Keratinocyte (primary cell): Measurements from ENCODE around the gene GSTM2. TPM values are rescaled to one million over a fixed set of nuclear protein-coding genes. Genes with fewer than 3 reads are reported as not detected.

Source experiments
- DNase-seq: peaks from one replicate; pipeline ENCODE4 v3.0.0-alpha.2; 2011; ENCODE audit warnings: low read depth, missing footprints, low spot score
- FAIRE-seq: peaks from 2 replicates; lab custom pipeline; 2011; peaks lifted over from hg19 to GRCh38; lab: Jason Lieb, UNC
- H2AFZ ChIP-seq: 2 replicates; pipeline ENCODE4 v1.6.0; 2012; ENCODE audit warnings: low read length, control low read depth, inconsistent platforms; ENCODE audit not compliant: control insufficient read depth
- H3K27ac ChIP-seq: 2 replicates; pipeline ENCODE4 v1.5.1; 2011; ENCODE audit warnings: low read length; ENCODE audit not compliant: control insufficient read depth, insufficient read depth
- H3K27me3 ChIP-seq: 3 replicates; pipeline ENCODE4 v1.6.0; 2011; ENCODE audit warnings: low read length; ENCODE audit not compliant: control insufficient read depth, insufficient read depth; ENCODE audit errors: extremely low read depth
- H3K36me3 ChIP-seq, 2 experiments: 2 replicates in 1 of 2; 3 replicates in 1 of 2; pipeline ENCODE4 v1.5.1; 2011; ENCODE audit warnings: low read length in 2 of 2, mild to moderate bottlenecking in 1 of 2; ENCODE audit not compliant: control insufficient read depth in 2 of 2, insufficient read depth in 2 of 2; ENCODE audit errors: extremely low read depth in 1 of 2
- H3K4me1 ChIP-seq: 3 replicates; pipeline ENCODE4 v1.5.1; 2011; ENCODE audit warnings: low read length; ENCODE audit not compliant: control insufficient read depth, insufficient read depth; ENCODE audit errors: extremely low read depth
- H3K4me2 ChIP-seq: 3 replicates; pipeline ENCODE4 v1.6.0; 2011; ENCODE audit warnings: low read depth, low read length; ENCODE audit not compliant: control insufficient read depth, insufficient read depth; ENCODE audit errors: extremely low read depth
- H3K4me3 ChIP-seq, 3 experiments: fragments of 200-600 bp in 1 of 3; sonication (generic) in 1 of 3; 2 replicates in 2 of 3; 3 replicates in 1 of 3; pipeline ENCODE4 v1.5.1; 2011 to 2016; ENCODE audit warnings: low read length in 3 of 3, mild to moderate bottlenecking in 3 of 3, control low read depth in 2 of 3, inconsistent platforms in 1 of 3, low read depth in 1 of 3, mixed read lengths in 1 of 3, mixed run types in 1 of 3, moderate library complexity in 1 of 3; ENCODE audit not compliant: control insufficient read depth in 2 of 3, insufficient read depth in 2 of 3; ENCODE audit errors: extremely low read depth in 1 of 3
- H3K79me2 ChIP-seq: 2 replicates; pipeline ENCODE4 v1.6.0; 2012; ENCODE audit warnings: low read length; ENCODE audit not compliant: control insufficient read depth, insufficient read depth
- H3K9ac ChIP-seq: 3 replicates; pipeline ENCODE4 v1.6.0; 2011; ENCODE audit warnings: low read length; ENCODE audit not compliant: control insufficient read depth, insufficient read depth; ENCODE audit errors: extremely low read depth
- H3K9me1 ChIP-seq: 3 replicates; pipeline ENCODE4 v1.6.0; 2011; ENCODE audit warnings: low read length; ENCODE audit not compliant: control insufficient read depth, insufficient read depth; ENCODE audit errors: extremely low read depth
- H3K9me3 ChIP-seq: 2 replicates; pipeline ENCODE4 v1.5.1; 2012; ENCODE audit warnings: low read depth, low read length; ENCODE audit not compliant: control insufficient read depth
- H4K20me1 ChIP-seq: 3 replicates; pipeline ENCODE4 v1.6.0; 2011; ENCODE audit warnings: low read length; ENCODE audit not compliant: control insufficient read depth, insufficient read depth; ENCODE audit errors: extremely low read depth
- CTCF ChIP-seq, 3 experiments: IDR thresholded peaks in 1 of 3; conservative IDR thresholded peaks in 1 of 3; optimal IDR thresholded peaks in 1 of 3; 2 replicates in 2 of 3; 3 replicates in 1 of 3; pipeline versions ENCODE3 to v1.5.1; 2011; ENCODE audit warnings: low read length in 3 of 3, mild to moderate bottlenecking in 3 of 3, moderate library complexity in 2 of 3, control low read depth in 1 of 3, inconsistent platforms in 1 of 3; ENCODE audit not compliant: insufficient read depth in 2 of 3; ENCODE audit errors: extremely low read depth in 1 of 3
- EZH2 ChIP-seq: IDR thresholded peaks from one replicate; pipeline ENCODE4 v1.6.1; 2012; ENCODE audit warnings: inconsistent platforms, mild to moderate bottlenecking, low read length, moderate library complexity
- dilution Hi-C: fragments of 300-500 bp; cut with MboI; formaldehyde crosslinking; loops from one replicate; pipeline ENCODE4 v1.7.0; 2020; ENCODE audit warnings: low sequenced_read_pairs; ENCODE audit not compliant: extremely low pct_ligation_motif_present
- polyA plus RNA-seq, 5 experiments: library from polyadenylated mRNA; depleted of rRNA in 3 of 5; stranded (reverse) in 3 of 5; stranded (forward) in 1 of 5; unstranded in 1 of 5; fragments of >200 nt; gene quantifications; 1 replicate in 1 of 5; 2 replicates in 3 of 5; 3 replicates in 1 of 5; pipeline versions ENCODE4 v1.2.1 to v1.2.3, GENCODE V29; 2011 to 2012; ENCODE audit warnings: missing spikeins in 2 of 5, low read depth in 1 of 5, low replicate concordance in 1 of 5

GSTM2 gene
- polyA plus RNA-seq, 1 donor (not counting 4 experiments of a cell fraction or from before 2014, with no cell fraction given) = 11.1 TPM

- TF ChIP-seq CTCF (optimal IDR thresholded peaks at IDR 0.05 in 1 of 3, IDR thresholded peaks at IDR 0.05 in 1 of 3, conservative IDR thresholded peaks at IDR 0.05 in 1 of 3; ENCODE audit: extremely low read depth in 1 of 3, insufficient read depth in 2 of 3, low read length in 3 of 3) (no peak), EZH2 (no peak)
- H3K4me3 ChIP-seq = no peak overlapping the region
- no peaks in the 10 kb centered on the region for H3K36me3 ChIP-seq
- H3K79me2 ChIP-seq = no peaks in the 10 kb centered on the region
- no peaks in the 10 kb centered on the region for H4K20me1 ChIP-seq
- H3K4me1 ChIP-seq = peaks cover 29% of the 10 kb centered on the region
- no peak overlapping the region for H3K4me2 ChIP-seq
- no peaks in the 10 kb centered on the region for H3K27me3 ChIP-seq
- no peak overlapping the region for H3K9ac ChIP-seq
- H3K9me1 ChIP-seq = no peaks in the 10 kb centered on the region
- dilution Hi-C loops = no loop called here
- DNase-seq = no peak
- no peaks in the 10 kb centered on the region for H3K9me3 ChIP-seq
- H2AFZ ChIP-seq = no peak overlapping the region
- no peak overlapping the region for H3K27ac ChIP-seq
- no peak for FAIRE-seq
Observed at GRCh38 chr1:109721971-109722370, 54.1 kb downstream of the GSTM2 start.

DNA sequence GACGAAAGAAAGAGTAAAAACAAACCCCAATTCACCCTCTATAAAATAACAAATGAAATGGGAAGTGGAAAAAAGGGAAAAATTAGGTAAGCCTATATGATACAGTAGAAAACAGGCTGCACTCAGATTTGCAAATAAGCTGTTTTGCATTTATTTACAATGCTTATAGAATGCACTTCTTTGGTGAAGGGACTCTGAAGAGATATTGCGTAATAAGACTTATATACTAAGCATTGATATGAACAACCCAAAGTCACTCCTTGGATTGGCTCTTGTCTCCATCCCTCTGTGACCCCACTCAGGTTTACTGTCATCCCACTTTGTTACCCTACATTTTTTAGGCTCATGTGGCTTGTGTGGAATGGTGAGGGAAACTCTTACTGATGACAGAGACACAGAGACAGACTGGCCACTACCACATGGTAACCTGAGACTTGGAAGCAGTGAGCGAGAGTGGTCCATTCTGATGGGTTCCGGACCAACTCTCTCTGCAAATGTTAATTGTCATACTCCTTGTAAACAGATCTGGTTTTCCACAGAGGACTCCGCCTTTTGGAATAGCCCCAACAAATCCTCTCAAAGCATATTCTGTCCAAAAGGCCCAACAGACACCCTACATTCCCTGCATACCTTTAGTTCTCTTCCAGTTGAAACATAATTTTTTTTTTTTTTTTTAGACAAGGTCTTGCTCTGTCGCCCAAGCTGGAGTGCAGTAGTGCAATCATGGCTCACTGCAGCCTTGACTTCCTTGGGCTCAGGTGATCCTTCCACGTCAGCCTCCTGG, 55.2 kb downstream of the GSTM2 start:
- Histone ChIP-seq H2AFZ (no peak overlapping the region), H3K79me2 (no peaks in the 10 kb centered on the region), H3K27me3 (no peaks in the 10 kb centered on the region), H3K4me2 (no peak overlapping the region), H4K20me1 (no peaks in the 10 kb centered on the region), H3K36me3 (no peaks in the 10 kb centered on the region), H3K4me1 (peaks cover 18% of the 10 kb centered on the region), H3K9me1 (no peaks in the 10 kb centered on the region), H3K4me3 (no peak overlapping the region), H3K27ac (no peak overlapping the region), H3K9ac (no peak overlapping the region), H3K9me3 (no peaks in the 10 kb centered on the region)
- no peak for DNase-seq
- TF ChIP-seq CTCF (optimal IDR thresholded peaks at IDR 0.05 in 1 of 3, IDR thresholded peaks at IDR 0.05 in 1 of 3, conservative IDR thresholded peaks at IDR 0.05 in 1 of 3; ENCODE audit: extremely low read depth in 1 of 3, insufficient read depth in 2 of 3, low read length in 3 of 3) (no peak), EZH2 (no peak)
- dilution Hi-C loops = no loop called here
- FAIRE-seq = no peak

Other genes with a start within 250 kb of the GSTM2 start
- 111 to 150 TPM (median 131 TPM) in 3 replicates for gene PSMA5, start 241.6 kb upstream of the GSTM2 start, polyA plus RNA-seq
- gene SYPL2, start 201.5 kb upstream of the GSTM2 start, polyA plus RNA-seq = not detected in 3 replicates
- gene ATXN7L2, start 184.2 kb upstream of the GSTM2 start, polyA plus RNA-seq = 1.2 to 2.0 TPM (median 1.5 TPM) in 3 replicates
- 4.9 to 7.6 TPM (median 5.0 TPM) in 3 replicates for gene CYB561D1, start 174.0 kb upstream of the GSTM2 start, polyA plus RNA-seq
- gene AMIGO1, start 158.3 kb upstream of the GSTM2 start, polyA plus RNA-seq = 0.20 to 0.26 TPM (median 0.24 TPM) in 3 replicates
- gene GPR61, start 128.2 kb upstream of the GSTM2 start, polyA plus RNA-seq = 0.12 to 0.17 TPM in 2 of 3 replicates, not detected in the other
- gene GNAI3, start 119.4 kb upstream of the GSTM2 start, polyA plus RNA-seq = 8.3 to 14.1 TPM (median 10.3 TPM) in 3 replicates
- 0.17 to 0.23 TPM in 2 of 3 replicates, not detected in the other for gene GNAT2, start 48.4 kb upstream of the GSTM2 start, polyA plus RNA-seq
- 17.6 to 23.6 TPM (median 21.4 TPM) in 3 replicates for gene AMPD2, start 48.2 kb upstream of the GSTM2 start, polyA plus RNA-seq
- gene GSTM4, start 12.0 kb upstream of the GSTM2 start, polyA plus RNA-seq = 13.3 to 15.9 TPM (median 14.1 TPM) in 3 replicates
- gene GSTM1, start 19.8 kb downstream of the GSTM2 start, polyA plus RNA-seq = 11.2 to 18.2 TPM (median 13.5 TPM) in 3 replicates
- gene GSTM5, start 44.2 kb downstream of the GSTM2 start, polyA plus RNA-seq = not detected in 3 replicates
- 113 to 158 TPM (median 115 TPM) in 3 replicates for gene GSTM3, start 73.0 kb downstream of the GSTM2 start, polyA plus RNA-seq
- gene EPS8L3, start 95.9 kb downstream of the GSTM2 start, polyA plus RNA-seq = not detected in 3 replicates
- gene CSF1, start 242.8 kb downstream of the GSTM2 start, polyA plus RNA-seq = 1.5 to 2.3 TPM (median 1.8 TPM) in 3 replicates